Retina (tissue), 1 donor: ENCODE measurements around the gene RAPGEF6.
"Not testable (repeated sequence)": the region's sequence is repeated elsewhere in the genome, so short reads cannot be mapped to it uniquely, and the experiment has no call there.

Experiments used
- DNase-seq: peaks from one replicate; pipeline ENCODE4 v3.0.0-alpha.2; 2016

The RAPGEF6 gene

DNA sequence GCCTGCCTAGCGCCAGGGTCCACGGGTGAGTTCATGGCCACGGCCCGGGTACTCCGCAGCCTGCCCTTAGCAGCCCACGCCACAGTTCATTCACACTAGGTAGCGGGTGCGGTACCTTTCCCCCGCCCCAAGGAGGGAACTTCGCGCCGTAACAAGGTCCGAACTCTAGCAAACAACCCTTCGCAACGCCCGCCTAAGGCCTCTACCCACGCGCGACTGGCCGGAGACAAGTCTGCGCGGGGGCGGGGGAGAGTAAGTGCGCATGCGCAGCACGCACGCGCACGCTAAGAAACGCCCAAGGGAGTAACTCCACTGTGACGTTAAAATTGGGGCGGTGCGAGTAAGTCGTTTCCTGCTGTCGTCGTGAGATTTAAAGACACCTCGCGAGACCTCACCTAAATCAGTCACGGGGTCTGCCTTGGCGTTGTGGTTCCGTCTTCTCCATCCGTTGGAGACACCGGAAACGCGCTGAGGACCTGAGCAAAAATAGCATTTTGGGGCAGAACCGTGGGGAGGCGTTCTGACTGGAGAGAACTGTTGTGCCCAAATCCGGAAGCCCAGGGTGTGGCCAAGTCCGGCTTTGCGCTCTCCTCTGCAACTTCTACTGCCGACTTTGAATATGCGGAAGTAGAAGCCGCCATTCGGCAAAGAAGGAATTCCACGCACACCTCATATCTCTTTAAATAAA is at the start of gene RAPGEF6:
TSS of gene RAPGEF6 (minus strand) at position 234 of the 688 bp plus-strand sequence. CDS start at position 35, 199 bp downstream.
- peak; percentile 96 for DNase-seq

- DNase-seq: no peak
Measured at GRCh38 chr5:131684595-131684994, 49.6 kb upstream of the RAPGEF6 start.

DNA sequence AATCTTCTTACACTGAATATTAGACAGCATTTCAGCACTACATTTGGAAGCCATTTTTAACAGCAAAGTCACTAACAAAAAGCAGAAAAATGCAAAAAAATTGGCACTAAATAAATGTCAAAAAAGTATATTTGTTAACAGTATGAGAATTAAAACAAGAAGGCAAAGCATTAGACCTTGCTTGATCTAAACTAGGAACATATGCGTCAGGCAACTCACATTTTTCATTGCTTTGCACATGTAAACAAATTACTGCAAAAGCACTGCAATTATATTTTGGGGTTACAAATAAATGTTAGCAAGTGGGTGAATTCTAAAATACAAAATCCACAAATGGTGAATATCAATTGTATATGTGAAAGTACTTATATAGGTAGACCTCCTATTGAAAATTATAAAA is 49.0 kb upstream of the RAPGEF6 start:
- DNase-seq: no peak

GRCh38 chr5:131682826-131683225 is 47.8 kb upstream of the RAPGEF6 start:
- DNase-seq: no peak

GRCh38 chr5:131682175-131682574 is 47.1 kb upstream of the RAPGEF6 start:
- no peak for DNase-seq

DNA sequence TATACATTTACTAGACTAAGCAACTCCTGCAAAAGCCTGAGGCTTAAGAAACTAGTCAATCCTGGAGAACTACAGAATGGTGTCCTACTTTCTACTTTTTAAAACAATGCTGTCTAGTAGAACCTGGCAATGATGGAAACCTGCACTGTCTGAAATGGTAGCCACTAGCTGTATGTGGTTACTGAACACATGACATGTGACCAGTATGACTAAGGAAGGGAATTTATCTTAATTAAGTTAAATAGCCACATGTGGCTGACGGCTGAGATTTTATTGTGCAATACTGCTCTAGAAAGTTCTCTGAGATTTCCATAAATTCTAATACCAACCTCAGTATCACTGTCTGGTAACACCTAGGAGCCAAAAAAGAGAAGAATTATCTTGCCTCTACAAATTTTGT is 44.9 kb upstream of the RAPGEF6 start:
- DNase-seq: no peak

GRCh38 chr5:131678273-131678672 is 43.2 kb upstream of the RAPGEF6 start:
- not testable (repeated sequence) for DNase-seq

- DNase-seq: no peak
Measured at GRCh38 chr5:131677115-131677514, 42.1 kb upstream of the RAPGEF6 start.

GRCh38 chr5:131672776-131673175 is 37.7 kb upstream of the RAPGEF6 start:
- no peak for DNase-seq

GRCh38 chr5:131671994-131672655 is 37.1 kb upstream of the RAPGEF6 start:
- DNase-seq: no peak

DNA sequence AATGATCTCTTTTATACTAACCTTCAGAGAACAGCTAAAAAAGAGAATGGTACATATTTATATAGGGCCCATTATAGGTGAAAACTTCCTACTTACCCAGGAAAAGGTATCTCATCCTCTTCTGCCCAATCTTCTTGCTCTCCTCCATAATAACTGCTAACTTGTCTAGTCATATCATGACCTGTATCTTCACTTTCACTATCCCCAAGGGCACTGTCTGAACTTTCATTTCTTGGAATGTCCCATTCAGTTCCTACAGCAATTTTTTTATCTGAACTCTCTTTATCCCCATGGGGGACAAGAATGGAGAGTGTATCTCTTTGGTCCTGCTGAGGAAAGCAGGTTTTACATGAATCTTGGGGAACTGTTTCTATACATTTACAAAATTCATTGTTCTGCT is 36.4 kb upstream of the RAPGEF6 start:
- no peak for DNase-seq

DNA sequence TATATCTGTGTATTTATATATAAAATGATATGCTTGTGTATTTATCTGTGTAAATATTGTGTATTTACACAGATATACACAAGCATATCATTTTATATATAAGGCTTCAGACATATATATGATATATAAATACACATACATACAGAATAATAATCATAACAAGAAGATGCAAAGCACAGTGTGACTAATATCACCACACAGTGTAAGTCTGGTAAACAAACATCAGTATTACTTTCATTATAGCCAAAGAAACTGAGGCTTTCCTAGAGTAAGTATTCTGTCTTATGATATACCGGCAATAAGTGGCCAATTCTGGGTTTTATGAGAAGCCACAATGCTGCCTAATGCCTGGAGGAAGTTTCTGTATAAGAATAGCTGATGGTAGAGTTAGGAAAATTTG is 29.9 kb upstream of the RAPGEF6 start:
- no peak for DNase-seq

DNA sequence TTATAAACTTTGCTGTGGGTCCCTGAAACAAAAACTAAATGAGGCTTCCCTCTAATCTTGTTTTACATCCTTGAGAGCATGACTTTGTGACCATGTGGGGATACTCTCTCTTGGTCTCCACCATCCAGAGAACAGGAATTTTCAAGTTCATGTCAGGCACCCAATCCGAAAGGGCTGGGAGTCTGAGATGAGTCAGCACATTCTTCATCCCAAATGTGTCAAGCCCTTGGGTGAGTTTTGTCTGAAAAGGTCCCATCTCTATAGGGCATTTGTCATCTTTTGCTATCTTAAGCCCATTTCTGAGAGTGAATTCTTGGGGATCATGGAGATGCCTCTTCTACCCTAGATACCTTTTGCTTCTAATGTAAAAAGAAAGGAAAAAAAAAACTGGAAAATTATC is 26.9 kb upstream of the RAPGEF6 start:
- DNase-seq: no peak

GRCh38 chr5:131659841-131660240 is 24.8 kb upstream of the RAPGEF6 start:
- no peak for DNase-seq

DNA sequence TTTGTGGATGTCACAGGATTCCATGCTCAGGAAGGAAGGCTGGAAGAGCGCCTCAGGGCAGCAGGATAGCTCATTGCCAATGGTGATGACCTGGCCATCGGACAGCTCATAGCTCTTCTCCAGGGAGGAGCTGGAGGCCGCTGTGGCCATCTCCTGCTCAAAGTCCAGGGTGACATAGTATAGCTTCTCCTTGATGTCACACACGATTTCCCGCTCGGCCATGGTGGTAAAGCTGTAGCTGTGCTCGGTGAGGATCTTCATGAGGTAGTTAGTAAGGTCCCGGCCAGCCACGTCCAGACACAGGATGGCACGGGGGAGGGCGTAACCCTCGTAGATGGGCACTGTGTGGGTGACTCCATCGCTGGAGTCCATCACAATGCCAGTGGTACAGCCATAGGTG is 24.3 kb upstream of the RAPGEF6 start:
- no peak for DNase-seq

GRCh38 chr5:131654776-131655175 is 19.7 kb upstream of the RAPGEF6 start:
- DNase-seq: no peak

- DNase-seq: no peak
Measured at GRCh38 chr5:131654309-131654708, 19.3 kb upstream of the RAPGEF6 start.

GRCh38 chr5:131649161-131649560 is 14.1 kb upstream of the RAPGEF6 start:
- no peak for DNase-seq

GRCh38 chr5:131647048-131647769 is 12.2 kb upstream of the RAPGEF6 start:
- no peak for DNase-seq

DNA sequence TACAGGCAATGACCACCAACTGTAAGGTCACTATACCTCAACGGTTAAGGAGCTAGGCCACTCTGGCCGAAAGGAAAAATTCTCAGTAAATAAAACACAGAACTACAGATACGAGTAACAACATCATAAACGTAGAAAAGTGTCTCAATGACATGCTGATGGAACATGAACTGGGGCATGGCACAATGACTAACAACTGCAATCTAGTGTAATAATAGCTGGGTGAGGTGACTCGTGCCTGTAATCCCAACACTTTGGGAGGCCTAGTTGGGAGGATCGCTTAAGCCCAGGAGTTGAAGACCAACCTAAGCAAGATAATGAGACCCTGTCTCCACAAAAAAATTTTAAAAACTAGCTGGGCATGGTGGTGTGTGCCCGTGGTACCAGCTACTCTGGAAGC is 9.8 kb upstream of the RAPGEF6 start:
- no peak for DNase-seq

DNA sequence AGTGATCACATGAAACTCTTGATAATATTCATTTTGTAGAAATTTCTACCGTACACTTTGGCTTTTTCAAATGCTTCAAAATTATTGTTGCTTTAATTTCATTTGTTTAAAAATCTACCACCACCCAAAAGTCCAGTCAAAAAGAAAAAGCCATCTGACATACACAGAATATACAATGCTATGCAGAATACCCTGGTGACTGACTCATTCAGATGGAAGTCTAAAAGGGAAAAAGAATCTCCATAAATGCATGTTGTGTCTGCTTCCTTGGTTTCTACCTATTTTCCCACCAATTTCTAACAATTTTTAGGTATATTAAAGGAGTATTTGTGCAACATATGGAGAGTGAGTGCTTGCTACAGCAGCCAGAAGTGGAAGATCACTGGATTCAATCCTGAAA is 9.3 kb upstream of the RAPGEF6 start:
- DNase-seq: no peak

GRCh38 chr5:131641494-131641893 is 6.5 kb upstream of the RAPGEF6 start:
- no peak for DNase-seq

GRCh38 chr5:131640043-131640856 is 5.2 kb upstream of the RAPGEF6 start:
- DNase-seq: no peak
